ENCODE measurements around the gene FKBP10. TPM values are rescaled to one million over a fixed set of nuclear protein-coding genes. Genes with fewer than 3 reads are reported as not detected.

Gene FKBP10
- total and polyA plus RNA-seq, 2 donors (not counting 3 experiments of a cell fraction or from before 2014, with no cell fraction given) = 168 to 377 TPM

DNA sequence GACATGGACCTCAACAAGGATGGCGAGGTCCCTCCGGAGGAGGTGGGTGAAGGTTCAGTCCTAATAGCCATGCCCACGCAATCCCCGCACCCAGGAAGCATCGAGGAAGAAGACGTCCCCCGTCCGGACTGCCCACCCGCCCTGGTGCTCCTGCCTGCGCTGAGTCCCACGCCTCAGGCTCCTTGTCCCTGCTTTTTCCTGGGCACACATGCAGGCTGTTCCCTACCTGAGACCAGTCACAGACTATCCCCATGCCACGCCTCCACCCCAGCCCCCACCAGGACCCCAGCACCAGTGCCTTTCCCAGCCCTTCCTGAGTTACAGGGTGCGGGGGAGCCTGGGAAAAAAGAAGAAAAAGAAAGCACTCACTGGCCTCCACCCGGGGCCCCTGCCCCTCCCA is 9.0 kb downstream of the FKBP10 start:
- no TSS peak for BruUV-seq (replicated peaks)
- Histone ChIP-seq H3K4me2 (ENCODE audit: insufficient read depth, low read length) (no peak overlapping the region), H3K9ac (replicated peaks; ENCODE audit: extremely low read depth, insufficient read depth, low read length) (no peak overlapping the region), H3K9me1 (replicated peaks; ENCODE audit: control insufficient read depth, extremely low read depth, insufficient read depth, low read length) (no peaks in the 10 kb centered on the region), H4K20me1 (replicated peaks; ENCODE audit: control insufficient read depth, extremely low read depth, insufficient read depth, low read length) (no peaks in the 10 kb centered on the region), H3K4me1 (ENCODE audit: control insufficient read depth, extremely low read depth, insufficient read depth, low read length) (no peaks in the 10 kb centered on the region), H3K79me2 (ENCODE audit: control insufficient read depth, insufficient read depth, low read length) (peaks cover 3% of the 10 kb centered on the region), H3K36me3 (ENCODE audit: control insufficient read depth in 2 of 2, extremely low read depth in 1 of 2, insufficient read depth in 2 of 2, low read length in 2 of 2) (peaks cover 0 to 33% of the 10 kb centered on the region in 2 experiments), H3K27me3 (ENCODE audit: control insufficient read depth in 2 of 2, insufficient read depth in 2 of 2, low read length in 2 of 2) (no peaks in the 10 kb centered on the region), H2AFZ (ENCODE audit: low read depth, low read length) (no peak overlapping the region), H3K4me3 (replicated peaks in 1 of 3; ENCODE audit: insufficient read depth in 1 of 3, low read depth in 1 of 3, low read length in 3 of 3) (no peak overlapping the region), H3K9me3 (replicated peaks; ENCODE audit: control insufficient read depth, insufficient read depth, low read length) (no peaks in the 10 kb centered on the region), H3K27ac (ENCODE audit: insufficient read depth, low read depth, low read length) (no peak overlapping the region)
- FAIRE-seq = no peak
- ChIA-PET CTCF (interaction anchor here (1.0 kb wide), 1 partner anchor 43 kb away, joined by 3 read pairs; the partner anchor contains the start of gene KLHL11), POLR2A (interaction anchor here (0.5 kb wide), 1 partner anchor 58 kb away, joined by 4 read pairs; no protein-coding TSS in a partner anchor)
- no peak for DNase-seq (ENCODE audit: low read depth, low spot score)
- dilution Hi-C loops (cut with MboI; ENCODE audit: extremely low pct_ligation_motif_present, low sequenced_read_pairs) = no loop called here
- TF ChIP-seq MYC (IDR thresholded peaks at IDR 0.05; ENCODE audit: low read depth, low read length) = no peak
- no peak for TF ChIP-seq GATA2 (IDR thresholded peaks at IDR 0.05; ENCODE audit: insufficient read depth, insufficient read length, low read depth, low read length)
- no peak for TF ChIP-seq POLR2A (IDR thresholded peaks at IDR 0.05; ENCODE audit: low read depth, low read length)
- TF ChIP-seq, protein P1, sequence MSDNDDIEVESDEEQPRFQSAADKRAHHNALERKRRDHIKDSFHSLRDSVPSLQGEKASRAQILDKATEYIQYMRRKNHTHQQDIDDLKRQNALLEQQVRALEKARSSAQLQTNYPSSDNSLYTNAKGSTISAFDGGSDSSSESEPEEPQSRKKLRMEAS (IDR thresholded peaks at IDR 0.05; ENCODE audit: insufficient read depth, insufficient read length) = no peak
- no peak for TF ChIP-seq POLR2AphosphoS5 (IDR thresholded peaks at IDR 0.05; ENCODE audit: insufficient read depth, low read depth, low read length)
- TF ChIP-seq JUN (IDR thresholded peaks at IDR 0.05; ENCODE audit: borderline replicate concordance, insufficient read depth, insufficient read length, low read depth) = no peak
- intact Hi-C loops (cut with micrococcal nuclease) = no loop called here
